ENCODE data around the gene ARSB. TPM values are rescaled to one million over a fixed set of nuclear protein-coding genes. Genes with fewer than 3 reads are reported as not detected.
"Not testable (repeated sequence)": the region's sequence is repeated elsewhere in the genome, so short reads cannot be mapped to it uniquely, and the experiment has no call there.

ARSB gene
- total RNA-seq, 1 donor from 2014 or later, result 1.8 TPM

- peak; percentile 98 for ATAC-seq
Measured at GRCh38 chr5:78771260-78772205, 213.6 kb downstream of the ARSB start.

GRCh38 chr5:78768781-78769380 is 216.2 kb downstream of the ARSB start:
- ATAC-seq, result no peak

- no peak for ATAC-seq
Measured at GRCh38 chr5:78766412-78766762, 218.7 kb downstream of the ARSB start.

GRCh38 chr5:78765756-78766411 is 219.2 kb downstream of the ARSB start:
- ATAC-seq, result no peak

GRCh38 chr5:78765116-78765515 is 220.0 kb downstream of the ARSB start:
- ATAC-seq, result no peak

GRCh38 chr5:78763659-78764189 is 221.4 kb downstream of the ARSB start:
- no peak for ATAC-seq

GRCh38 chr5:78762743-78763142 is 222.4 kb downstream of the ARSB start:
- ATAC-seq, result not testable (repeated sequence)

GRCh38 chr5:78761840-78762239 is 223.3 kb downstream of the ARSB start:
- ATAC-seq, result no peak

GRCh38 chr5:78760770-78761169 is 224.3 kb downstream of the ARSB start:
- no peak for ATAC-seq

GRCh38 chr5:78760366-78760765 is 224.7 kb downstream of the ARSB start:
- ATAC-seq, result peak; percentile 61

- ATAC-seq, result no peak
Measured at GRCh38 chr5:78758169-78758839, 226.8 kb downstream of the ARSB start.

- ATAC-seq, result no peak
Measured at GRCh38 chr5:78757269-78758053, 227.6 kb downstream of the ARSB start.

- no peak for ATAC-seq
Measured at GRCh38 chr5:78756858-78757257, 228.3 kb downstream of the ARSB start.

GRCh38 chr5:78755822-78756429 is 229.2 kb downstream of the ARSB start:
- peak; percentile 25 for ATAC-seq

GRCh38 chr5:78754655-78755054 is 230.5 kb downstream of the ARSB start:
- ATAC-seq, result no peak

- no peak for ATAC-seq
Measured at GRCh38 chr5:78753093-78753531, 232.0 kb downstream of the ARSB start.

- no peak for ATAC-seq
Measured at GRCh38 chr5:78751872-78752271, 233.2 kb downstream of the ARSB start.

GRCh38 chr5:78750281-78750680 is 234.8 kb downstream of the ARSB start:
- ATAC-seq, result no peak

- ATAC-seq, result no peak
Measured at GRCh38 chr5:78747705-78748359, 237.3 kb downstream of the ARSB start.

- ATAC-seq, result no peak
Measured at GRCh38 chr5:78747055-78747454, 238.1 kb downstream of the ARSB start.

All from esophagus mucosa (tissue), 1 donor.